HG03039 (cell line): ENCODE results near the gene POLG.

Experiments used
- ATAC-seq: cut with Tn5 transposase; IDR thresholded peaks from one replicate; pipeline ENCODE4 v1.9.1; 2021; ENCODE audit warnings: mild to moderate bottlenecking, moderate library complexity; ENCODE audit not compliant: unreplicated experiment

POLG gene

GRCh38 chr15:89334510-89335297 is at the start of gene POLG:
Gene POLG (minus strand): TSS chr15:89334824. CDS start chr15:89333754, 1,070 bp downstream.
- peak; percentile 83 for ATAC-seq

DNA sequence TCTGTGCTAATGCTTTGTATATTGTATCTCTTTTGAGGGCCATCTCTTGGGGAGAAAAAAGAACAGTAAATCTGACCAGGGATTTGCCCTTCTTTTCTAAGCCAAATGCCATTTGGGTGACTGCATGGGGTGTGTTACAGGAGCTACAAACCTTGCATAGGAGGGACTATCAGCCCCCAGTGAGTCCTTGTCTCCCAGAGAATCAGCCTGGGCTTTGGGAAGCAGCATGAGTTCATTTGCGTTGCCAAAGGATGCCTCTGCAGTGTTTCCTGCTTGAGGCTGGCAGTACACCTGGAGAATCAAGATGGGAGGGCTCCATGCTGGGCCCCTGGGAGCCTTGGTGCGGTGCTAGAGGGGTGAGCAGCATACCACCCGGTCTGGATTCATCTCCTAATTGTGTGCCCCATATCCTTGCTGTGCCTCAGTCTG is 49.6 kb upstream of the POLG start:
- ATAC-seq = no peak

DNA sequence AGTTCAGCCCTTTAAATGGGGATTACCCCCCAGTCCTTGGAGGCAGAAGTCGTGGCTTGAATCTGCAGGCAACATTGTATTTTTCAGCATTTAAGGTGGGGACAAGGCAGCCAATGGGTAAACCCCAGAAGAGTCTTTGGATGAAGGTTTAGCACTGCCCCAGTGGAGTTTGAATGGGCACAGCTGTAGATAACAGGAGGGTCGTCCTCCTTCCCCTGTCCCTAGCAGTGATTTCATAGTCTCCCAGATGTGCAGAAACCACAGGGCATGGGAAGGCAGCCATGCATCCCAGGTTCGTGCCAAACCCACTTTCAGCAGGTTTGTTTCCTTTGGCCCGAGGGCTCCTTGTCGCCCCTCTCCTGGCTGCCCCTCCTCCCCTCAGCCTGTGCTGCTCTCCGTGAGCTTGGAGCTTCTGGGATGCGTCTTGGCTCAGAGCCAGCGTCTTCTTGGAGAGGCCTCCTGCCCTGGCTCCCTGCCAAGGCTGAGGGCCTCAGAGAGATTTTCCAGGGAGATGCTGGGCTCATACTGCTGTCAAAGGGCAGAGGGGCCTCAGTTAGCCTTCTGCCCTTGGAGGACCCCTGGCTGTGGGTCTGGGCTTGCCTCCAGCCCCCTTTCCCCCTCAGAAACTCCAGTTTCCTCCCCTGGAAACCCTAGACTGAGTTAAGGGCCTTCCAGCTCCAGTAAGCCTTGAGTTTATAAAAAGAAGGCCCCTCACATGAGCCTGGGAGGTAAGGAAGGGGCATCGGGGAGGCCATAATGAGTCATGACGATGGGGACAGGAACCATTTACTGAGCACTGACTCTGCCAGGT is 48.9 kb upstream of the POLG start:
- no peak for ATAC-seq

GRCh38 chr15:89381888-89382686 is 47.5 kb upstream of the POLG start:
- no peak for ATAC-seq

DNA sequence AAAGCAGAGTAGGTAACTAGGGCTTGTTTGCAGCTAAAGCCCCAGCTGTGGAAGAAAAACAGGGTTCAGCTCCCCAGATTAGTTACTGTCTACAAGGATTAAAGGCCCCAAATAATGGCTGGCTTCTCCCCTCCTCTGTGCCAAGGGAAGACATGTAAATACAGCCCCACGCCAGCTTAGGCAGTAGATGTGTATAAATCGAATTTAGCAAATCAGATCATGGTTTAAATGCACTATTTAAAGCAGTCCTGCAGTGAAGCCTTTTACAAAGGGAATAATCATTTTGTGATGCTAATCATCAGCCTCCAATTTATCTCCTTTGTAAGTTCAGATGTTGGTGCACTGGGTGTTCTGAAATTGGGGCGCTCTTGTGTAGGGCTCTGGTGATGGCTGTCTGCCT is 46.7 kb upstream of the POLG start:
- no peak for ATAC-seq

DNA sequence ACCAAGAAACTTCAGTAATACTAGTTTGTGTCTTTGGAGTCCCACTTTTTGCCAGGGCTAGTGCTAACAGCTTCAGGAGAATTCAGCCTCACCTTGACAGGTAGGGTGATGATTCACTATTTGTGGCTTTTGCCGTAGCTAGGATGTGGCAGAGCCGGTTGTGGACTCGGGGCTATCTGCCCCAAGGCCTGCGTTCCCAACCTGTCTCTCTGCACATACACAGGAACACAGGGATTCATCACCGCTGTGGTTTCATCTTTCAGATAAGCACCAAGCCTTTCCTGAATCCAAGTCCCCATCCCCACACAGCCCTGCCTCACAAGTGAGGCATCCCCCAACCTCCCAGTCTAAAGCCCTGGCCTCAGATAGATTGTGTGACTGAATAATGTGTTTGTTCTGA is 45.2 kb upstream of the POLG start:
- no peak for ATAC-seq

GRCh38 chr15:89379251-89379695 is 44.6 kb upstream of the POLG start:
- no peak for ATAC-seq

GRCh38 chr15:89378296-89379151 is 43.9 kb upstream of the POLG start:
- ATAC-seq = no peak

DNA sequence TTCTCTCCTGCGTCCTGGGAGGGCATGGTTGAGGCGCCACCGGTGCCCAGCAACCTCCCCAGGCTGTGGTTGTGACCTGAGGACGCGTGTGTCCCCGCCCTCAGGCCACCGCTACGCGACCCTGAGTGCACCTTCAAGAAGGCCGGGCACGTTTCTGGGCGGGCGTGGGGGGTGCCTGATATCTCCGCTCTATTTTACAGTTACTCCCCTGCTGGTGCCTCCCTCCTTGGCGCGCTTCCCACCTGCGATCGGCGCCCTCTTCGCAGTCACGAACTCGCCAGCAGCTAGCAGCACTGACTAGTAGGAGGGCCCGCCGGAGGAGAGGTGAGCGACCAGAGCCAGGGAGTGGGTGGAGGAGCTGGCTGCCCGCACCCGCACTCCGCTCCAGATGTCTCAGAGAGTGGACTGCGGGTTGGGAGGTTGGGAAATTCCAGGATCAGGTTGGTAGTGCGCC is 43.2 kb upstream of the POLG start:
- ATAC-seq = no peak

DNA sequence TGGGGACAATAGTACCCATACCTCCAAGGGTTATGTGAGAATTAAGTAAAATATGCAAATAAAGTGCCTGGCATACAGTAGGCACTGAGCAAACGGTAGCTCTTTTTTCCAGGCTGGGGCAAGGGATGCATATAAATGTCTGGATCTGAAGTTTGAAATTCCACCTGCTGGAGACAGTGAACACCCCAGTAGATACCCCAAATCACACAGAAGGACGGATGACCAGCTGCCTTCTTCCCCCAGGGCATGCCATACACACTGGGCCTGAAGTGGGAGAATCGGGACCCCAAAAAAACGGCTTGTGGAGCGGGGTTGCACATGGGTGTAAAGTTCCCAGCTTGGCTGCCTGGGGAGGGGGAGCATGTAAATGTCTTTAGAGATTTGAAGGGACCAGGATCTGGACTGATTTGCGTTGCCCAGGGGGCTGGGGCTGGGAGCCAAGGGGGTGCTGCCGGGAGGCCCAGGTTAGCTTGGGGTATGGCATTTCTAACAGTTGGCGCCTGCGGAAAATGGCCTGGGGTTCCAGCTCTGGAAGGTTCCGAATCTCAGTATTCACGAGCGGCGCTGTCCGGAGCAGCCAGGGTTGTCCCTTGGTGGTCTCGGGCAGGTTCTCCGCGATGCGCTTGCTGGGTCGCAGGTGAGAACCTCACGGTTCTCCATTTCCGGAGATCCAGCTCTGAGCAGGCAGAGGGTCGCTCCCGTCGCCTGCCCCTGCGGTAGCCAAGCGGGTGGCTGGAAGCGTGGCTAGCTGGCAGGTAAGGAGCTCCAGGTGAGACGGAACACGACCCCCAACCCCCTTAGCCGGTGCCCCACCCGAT is 42.6 kb upstream of the POLG start:
- ATAC-seq = no peak

- no peak for ATAC-seq
Measured at GRCh38 chr15:89376388-89376787, 41.8 kb upstream of the POLG start.

DNA sequence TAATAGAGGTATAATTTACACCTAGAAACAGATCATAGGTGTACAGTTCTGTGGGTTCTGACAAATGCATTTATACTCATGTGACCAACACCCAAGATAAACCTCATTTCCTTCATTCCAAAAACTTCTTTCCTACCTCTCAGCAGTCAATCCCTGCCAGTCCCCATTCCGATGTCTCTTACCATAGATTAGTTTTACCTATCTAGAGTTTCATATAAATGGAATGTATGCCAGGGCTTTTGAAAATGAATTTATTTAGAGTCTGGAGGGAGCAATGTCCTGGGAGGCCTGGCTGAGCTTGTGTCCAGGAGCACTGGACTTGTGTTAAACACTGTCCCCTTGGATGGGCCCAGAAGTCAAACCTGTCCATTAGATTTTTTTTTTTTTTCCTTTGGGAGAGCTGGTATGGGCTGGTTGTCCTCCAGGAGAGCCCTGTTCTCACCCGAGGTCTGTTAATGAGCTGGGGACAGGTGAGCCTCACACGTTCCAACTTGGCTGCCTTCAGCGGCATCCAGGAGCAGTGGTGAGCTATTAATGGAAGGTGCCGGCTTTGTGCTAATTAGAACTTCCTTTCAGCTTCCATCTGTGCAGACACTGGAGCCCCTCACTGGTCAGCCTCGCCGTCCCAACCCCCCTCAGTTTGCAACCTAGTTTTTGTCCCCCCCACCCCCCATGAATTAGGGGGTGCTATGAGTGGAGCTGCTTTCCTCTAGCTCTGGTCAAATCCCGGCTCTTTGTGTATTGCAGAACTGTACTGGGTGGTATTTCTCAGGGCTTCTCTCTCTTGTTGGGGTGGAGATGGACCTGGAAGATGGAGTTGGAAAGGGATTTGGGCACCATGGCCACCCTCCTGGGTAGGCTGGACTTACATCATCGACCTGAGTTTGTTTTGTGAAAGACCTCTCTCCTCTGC is 40.7 kb upstream of the POLG start:
- ATAC-seq = no peak

DNA sequence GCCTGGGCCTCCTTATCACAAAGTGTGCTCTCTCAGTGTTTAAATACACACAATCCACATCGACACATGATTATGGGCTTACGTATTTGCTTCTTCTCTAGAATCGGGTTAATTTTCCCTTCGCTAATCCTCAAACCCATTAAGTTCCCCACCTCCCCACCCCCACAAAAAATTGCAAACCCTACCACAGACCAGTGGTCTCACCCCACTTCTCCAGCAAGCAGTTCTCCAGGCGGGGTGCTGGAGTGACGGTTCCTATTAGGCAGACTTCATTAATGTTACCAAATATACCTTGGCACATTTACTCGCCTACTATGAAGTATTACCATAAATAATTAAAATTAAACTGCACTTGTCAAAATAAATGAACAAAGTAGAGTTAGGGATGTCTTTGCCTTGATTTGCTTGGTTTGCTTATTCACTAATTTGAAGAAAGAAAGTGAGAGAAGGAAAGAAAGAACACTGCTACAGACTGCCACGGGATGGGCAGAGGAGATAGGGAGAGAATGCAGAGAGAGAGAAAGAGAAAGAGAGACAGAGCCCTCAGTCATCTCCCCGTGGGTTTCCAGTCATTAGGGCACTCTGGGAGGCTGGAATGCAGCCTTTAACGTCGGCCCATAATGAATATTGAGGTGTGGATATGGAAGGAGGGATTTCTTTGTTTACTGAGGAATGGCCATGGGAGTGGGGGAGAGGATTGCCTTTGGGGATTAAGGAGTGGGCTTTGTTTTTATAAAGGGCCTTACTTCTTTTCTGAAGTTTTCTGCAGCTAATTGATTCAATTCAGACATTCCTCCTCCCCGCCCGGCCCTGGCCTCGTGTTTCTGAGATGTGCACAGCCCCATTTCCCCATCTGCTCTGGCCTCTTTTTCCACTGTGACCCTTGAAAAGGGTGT is 39.7 kb upstream of the POLG start:
- ATAC-seq = no peak

DNA sequence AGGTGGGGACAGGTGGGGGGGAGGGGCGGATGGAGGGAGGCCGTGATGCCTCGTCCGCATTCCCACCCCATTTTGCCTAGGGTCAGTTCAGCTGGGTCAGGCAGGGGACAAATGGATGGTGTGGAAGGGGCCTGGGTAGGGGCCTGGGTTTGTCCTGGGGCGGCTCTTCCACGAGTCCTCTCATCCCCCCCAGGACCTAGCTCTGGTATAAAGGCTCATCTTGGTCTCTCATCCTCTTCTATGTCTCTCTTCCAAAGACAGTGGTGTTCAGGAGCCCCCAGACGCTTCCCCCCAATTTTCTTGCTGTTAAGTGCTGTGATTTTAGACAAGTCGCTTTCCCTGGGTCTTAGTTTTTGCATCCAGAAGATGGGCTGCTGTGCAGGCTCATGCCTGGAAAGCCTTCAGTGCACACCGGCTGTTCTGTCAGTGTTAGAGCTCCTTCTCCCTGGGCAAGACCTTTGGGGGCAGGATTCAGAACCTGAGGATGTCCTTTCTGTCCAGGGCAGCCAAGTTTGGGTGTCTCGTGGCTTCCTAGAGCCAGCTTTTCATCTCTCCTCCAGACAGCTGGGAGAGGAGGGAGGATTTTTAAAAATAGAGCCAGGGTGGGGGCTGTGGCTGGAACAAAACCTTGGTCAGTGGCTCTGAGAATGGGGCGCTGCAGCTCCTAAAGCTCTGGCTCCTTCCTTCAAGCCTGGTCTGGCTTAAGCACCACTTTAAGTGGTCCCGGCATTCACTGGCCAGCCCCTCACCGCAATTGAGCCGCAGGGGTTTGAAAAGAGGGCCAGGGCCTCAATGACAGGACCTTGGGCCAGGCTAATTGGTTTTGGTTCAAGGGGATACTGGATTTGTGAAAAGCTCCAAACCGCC is 37.7 kb upstream of the POLG start:
- ATAC-seq = no peak

DNA sequence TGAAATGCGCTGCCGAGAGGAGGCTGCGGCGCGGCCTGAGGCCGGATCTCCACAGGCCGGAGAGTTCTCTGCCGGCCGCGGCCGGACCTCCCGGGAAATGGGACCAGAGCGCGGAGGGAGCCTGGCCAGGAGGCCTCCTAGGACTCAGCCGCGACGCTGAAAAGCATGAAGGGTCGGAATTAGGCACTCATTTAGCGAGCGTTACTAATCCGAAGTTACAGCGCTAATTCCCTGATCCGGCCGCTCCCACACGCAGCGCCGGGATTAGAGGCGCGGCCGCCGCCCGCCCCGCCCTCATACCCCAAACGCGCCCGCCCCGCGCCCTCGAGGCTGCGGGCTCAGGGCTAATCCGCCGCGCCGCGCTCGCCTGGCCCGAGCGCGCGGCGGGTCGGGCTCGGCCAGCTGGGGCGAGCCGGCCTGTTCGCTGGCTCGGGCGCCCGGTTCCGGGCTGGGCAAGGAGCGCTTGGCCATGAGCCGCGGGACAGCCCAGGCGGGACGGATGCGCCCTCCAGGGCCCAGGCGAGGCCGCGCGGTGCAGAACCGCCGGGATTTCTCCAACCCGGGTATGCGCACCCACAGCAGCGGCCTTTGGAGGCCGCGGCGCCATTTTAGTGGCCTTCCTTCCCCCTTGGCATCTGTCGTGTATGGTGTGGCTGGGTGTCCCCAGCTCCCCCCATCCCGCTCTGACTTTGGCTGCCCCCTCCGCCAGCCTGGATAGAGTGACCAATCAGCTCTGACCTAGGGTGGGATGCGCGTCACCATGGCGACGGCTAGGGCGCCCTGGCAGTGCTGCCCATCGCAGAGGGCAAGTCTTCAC is 36.8 kb upstream of the POLG start:
- ATAC-seq = no peak

GRCh38 chr15:89370978-89371227 is 36.3 kb upstream of the POLG start:
- ATAC-seq = no peak
